B cell (primary cell): ENCODE measurements around the gene COG8.

Experiments used
- EZH2 ChIP-seq: IDR thresholded peaks from 2 replicates; pipeline ENCODE4 v1.6.1; 2012; ENCODE audit warnings: borderline replicate concordance, low read depth, mild to moderate bottlenecking, moderate library complexity, low read length; ENCODE audit not compliant: insufficient read depth, poor library complexity, severe bottlenecking
- TF ChIP-seq, protein P1 (sequence below): fragments of 200-600 bp; IDR thresholded peaks from one replicate; pipeline ENCODE4 v1.8.0; 2022; ENCODE audit warnings: antibody characterized with exemption, mild to moderate bottlenecking

DNA sequence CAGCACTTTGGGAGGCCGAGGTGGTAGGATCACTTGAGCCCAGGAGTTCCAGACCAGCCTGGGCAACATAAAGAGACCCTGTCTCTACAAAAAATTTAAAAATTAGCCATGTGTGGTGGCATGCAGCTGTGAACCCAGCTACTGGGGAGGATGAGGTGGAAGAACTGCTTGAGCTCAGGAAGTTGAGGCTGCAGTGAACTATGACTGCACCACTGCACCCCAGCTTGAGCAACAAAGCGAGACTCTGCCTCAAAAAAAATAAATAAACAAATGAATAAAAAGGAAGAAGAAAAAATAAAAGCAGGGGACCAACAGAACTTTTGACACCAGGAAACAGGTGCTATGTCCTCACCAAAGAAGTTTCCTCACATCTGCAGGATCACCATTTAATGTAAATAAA, 32.2 kb upstream of the COG8 start:
- TF ChIP-seq, protein P1, sequence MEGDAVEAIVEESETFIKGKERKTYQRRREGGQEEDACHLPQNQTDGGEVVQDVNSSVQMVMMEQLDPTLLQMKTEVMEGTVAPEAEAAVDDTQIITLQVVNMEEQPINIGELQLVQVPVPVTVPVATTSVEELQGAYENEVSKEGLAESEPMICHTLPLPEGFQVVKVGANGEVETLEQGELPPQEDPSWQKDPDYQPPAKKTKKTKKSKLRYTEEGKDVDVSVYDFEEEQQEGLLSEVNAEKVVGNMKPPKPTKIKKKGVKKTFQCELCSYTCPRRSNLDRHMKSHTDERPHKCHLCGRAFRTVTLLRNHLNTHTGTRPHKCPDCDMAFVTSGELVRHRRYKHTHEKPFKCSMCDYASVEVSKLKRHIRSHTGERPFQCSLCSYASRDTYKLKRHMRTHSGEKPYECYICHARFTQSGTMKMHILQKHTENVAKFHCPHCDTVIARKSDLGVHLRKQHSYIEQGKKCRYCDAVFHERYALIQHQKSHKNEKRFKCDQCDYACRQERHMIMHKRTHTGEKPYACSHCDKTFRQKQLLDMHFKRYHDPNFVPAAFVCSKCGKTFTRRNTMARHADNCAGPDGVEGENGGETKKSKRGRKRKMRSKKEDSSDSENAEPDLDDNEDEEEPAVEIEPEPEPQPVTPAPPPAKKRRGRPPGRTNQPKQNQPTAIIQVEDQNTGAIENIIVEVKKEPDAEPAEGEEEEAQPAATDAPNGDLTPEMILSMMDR = no peak
- TF ChIP-seq EZH2 = no peak
